Measurements from ENCODE around the gene CNOT4.
"Not testable (repeated sequence)": the region's sequence is repeated elsewhere in the genome, so short reads cannot be mapped to it uniquely, and the experiment has no call there.

The CNOT4 gene

DNA sequence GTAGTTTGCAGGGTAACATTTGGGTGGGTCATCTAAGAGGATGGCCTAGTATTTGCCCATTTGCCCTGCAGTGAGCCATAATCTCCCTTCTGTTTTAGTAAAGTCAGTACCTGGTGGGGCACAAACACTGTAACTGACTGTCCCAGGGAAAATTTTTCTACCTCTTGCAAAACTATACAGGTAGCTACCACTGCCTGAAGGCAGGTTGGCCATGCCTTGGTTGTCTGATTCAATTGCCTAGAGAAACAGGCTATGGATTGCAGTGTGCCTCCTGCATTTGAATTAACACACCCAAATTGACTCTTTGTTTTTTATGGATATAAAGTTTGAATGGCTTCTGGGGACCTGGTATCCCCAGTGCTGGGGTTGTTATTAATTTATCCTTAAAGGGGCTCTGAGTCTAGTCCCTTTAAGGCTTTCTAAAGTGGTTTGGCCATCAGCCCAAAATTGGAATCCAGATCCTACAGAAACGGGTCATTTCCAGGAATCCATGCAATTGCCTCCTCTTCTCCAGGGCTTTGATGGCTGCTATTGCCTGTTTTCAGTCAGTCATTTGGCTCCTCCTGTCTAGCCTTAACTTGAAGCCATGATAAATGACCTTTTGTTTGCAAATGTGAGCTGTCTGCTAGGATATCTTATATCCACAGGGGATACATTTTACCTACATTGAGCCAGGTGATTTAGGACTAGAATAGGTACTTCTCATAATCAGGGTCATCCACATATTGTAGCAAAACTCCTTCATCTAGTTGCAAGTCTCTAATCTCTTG lies 187.1 kb downstream of the CNOT4 start:
- DNase-seq (ENCODE audit: low read depth): no peak

DNA sequence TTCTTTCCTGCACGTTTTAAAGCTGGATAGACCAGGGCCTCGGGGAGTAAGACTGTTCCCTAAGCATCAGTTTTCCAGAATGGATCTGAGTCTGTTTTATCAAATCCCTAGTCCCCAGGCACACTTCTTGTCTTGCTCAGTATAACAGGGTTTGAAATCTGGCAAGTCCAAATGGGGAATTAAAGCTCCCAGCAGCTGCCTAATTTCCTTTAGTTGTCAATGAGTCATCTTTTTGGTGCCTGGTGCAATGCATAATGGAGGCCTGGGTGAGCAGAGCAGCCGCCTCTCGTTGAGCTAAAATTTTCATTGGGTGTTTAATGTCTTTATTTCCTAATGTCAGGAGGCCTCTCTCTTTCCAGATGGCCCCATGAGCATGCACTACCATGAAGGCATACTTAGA lies 188.3 kb downstream of the CNOT4 start:
- no peak for DNase-seq (ENCODE audit: low read depth)

DNA sequence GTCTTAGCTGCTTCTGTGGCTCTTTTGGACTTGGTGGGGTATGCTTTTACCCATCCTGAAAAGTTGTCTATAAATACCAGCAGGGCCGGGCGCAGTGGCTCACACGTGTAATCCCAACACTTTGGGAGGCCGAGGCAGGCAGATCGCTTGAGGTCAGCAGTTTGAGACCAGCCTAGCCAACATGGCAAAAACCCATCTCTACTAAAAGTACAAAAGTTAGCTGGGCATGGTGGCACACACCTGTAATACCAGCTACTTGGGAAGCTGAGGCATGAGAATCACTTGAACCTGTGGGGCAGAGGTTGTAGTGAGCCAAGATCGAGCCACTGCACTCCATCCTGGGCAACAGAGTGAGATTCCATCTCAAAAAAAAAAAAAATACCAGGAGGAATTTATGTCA lies 188.9 kb downstream of the CNOT4 start:
- DNase-seq (ENCODE audit: low read depth): not testable (repeated sequence)

DNA sequence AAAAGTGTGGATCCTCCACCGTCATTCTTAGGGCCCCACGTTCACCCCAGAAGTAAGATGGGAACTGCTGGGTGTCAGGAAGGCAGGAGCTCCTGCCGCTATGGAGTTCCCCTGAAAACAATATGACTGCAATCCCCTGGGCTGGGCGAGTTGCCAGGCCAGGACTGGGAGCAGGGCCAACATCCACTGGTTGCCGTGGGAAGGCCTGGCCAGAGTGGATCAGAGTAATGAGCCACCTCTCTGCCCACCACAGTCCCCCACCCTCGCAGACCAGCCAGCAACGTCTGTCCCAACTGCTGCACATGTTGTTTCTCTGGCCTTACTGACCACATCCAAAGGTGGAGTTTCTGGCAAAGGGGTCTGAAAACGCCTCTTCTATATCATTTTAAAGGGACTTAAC lies 189.6 kb downstream of the CNOT4 start:
- no peak for DNase-seq (ENCODE audit: low read depth)

DNA sequence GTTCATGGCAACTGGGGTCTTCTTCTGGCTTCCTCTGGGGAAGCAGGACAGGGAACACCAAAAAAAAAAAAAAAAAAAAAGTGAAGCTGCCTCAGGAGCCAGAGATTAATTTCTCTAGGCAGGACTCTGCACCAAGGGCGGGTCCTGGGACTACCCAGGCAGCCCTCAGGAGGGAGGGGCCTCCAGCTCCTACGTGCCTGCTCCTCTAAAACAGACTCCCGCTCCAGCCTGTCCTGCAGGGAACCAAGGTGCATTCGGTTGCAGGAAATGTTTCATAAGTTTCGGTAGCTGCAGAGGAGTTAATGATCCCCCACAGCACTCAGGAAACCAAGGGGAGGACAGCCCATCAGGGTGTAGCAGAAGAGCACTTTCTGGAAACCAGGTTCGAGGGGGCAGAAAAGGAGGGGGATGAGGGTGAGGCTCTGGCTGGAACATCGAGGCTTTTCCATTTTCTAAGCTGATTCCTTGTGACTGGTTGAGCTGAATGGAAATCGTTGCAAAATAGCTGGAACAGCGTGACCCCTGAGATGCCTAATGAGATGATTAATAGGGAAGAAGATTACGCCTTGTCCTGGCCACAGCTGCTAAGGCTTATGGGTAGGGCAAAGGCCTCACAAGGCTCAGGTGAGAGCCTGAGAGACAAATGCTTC lies 192.1 kb downstream of the CNOT4 start:
- no peak for DNase-seq (ENCODE audit: low read depth)

DNA sequence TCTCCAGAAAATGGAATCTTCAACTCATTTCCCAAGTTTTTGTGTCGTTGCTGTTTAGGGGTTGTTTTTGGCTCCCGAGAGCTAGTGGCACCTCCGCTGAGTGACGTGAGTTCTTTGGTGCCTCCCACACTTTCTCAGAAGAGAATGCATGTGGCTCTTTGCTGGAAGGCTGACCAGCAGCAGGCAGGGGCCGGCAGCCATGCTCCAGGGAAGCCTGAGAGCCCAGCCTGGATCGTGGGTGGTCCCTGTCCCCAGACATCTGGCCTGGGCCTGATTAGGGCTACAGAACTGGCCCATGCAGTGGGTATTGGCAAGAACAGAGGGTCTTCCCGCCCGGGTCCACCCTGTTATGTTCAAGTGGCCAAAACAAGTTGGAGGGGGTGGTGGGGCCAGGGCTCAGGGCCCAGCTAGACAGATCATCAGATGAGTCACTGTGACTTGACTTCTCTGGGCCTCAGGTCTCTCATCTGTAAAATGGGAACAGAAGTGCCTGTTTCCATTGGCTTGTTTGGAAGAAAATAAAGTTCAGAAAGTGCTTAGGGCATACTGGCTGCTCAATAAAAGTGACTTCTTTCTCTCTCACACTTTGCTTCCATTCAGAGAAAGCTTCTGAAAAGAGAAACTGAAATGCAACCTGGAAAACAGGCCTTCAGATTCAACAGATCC lies 193.1 kb downstream of the CNOT4 start:
- DNase-seq (ENCODE audit: low read depth): no peak

DNA sequence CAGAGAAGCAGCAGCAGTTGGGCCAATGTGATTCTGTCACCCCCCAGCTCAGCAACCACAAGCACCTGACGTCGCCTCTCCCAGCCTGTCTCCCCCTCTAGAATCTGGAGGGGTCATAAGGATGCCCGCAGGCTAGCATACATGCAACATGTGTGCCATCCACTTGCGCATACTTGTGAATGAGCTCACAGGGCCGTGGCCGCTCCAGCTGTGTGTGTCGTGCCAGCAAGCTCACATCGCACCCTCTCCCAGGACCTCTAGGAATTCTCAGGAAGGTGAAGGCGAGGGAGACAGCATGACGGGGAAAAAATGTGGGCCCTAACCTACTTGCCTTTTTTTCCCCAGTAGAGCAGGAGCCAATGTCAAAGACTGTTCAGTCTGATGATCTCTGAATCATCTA lies 195.9 kb downstream of the CNOT4 start:
- no peak for DNase-seq (ENCODE audit: low read depth)
